Neural cell (in vitro differentiated cells): Measurements from ENCODE around the gene FRMD1. TPM values are rescaled to one million over a fixed set of nuclear protein-coding genes. Genes with fewer than 3 reads are reported as not detected.

Experiments used
- H2AFZ ChIP-seq: fragments of 200-600, 300-800 bp; sonication (generic), shearing (Covaris generic); 2 replicates; pipeline ENCODE4 v1.6.0; 2014; ENCODE audit warnings: low read depth, mild to moderate bottlenecking, antibody characterized with exemption, low read length, moderate library complexity
- H3F3A ChIP-seq: fragments of 200-600 bp; shearing (Covaris generic); 2 replicates; pipeline ENCODE4 v1.6.1; 2016; ENCODE audit warnings: mild to moderate bottlenecking, moderate library complexity, mixed read lengths, antibody characterized with exemption, low read length; ENCODE audit not compliant: insufficient read depth, poor library complexity, severe bottlenecking
- H3K27ac ChIP-seq: fragments of 200-600, 300-800 bp; sonication (generic), shearing (Covaris generic); 2 replicates; pipeline ENCODE4 v1.5.1; 2014; ENCODE audit warnings: mild to moderate bottlenecking, low read length, moderate library complexity
- H3K27me3 ChIP-seq: fragments of 300-800, 200-600 bp; sonication (generic), shearing (Covaris generic); 2 replicates; pipeline ENCODE4 v1.6.0; 2014; ENCODE audit warnings: mild to moderate bottlenecking, low read depth, low read length, moderate library complexity; ENCODE audit not compliant: insufficient read depth
- H3K36me3 ChIP-seq: fragments of 300-800, 200-600 bp; sonication (generic), shearing (Covaris generic); 2 replicates; pipeline ENCODE4 v1.5.1; 2014; ENCODE audit warnings: mild to moderate bottlenecking, antibody characterized with exemption, low read length, moderate library complexity; ENCODE audit not compliant: insufficient read depth
- H3K4me2 ChIP-seq: fragments of 300-800, 200-600 bp; sonication (generic), shearing (Covaris generic); 2 replicates; pipeline ENCODE4 v1.6.0; 2014; ENCODE audit warnings: mild to moderate bottlenecking, low read length
- H3K4me3 ChIP-seq: fragments of 300-800, 200-600 bp; sonication (generic), shearing (Covaris generic); 2 replicates; pipeline ENCODE4 v1.5.1; 2014; ENCODE audit warnings: mild to moderate bottlenecking, low read length, moderate library complexity
- H3K79me2 ChIP-seq: fragments of 200-600 bp; shearing (Covaris generic); replicated peaks from 2 replicates; pipeline ENCODE4 v1.6.0; 2014; ENCODE audit warnings: mild to moderate bottlenecking, low read length, moderate library complexity; ENCODE audit not compliant: insufficient read depth
- H3K9ac ChIP-seq: fragments of 300-800, 200-600 bp; sonication (generic), shearing (Covaris generic); 2 replicates; pipeline ENCODE4 v1.6.1; 2016; ENCODE audit warnings: mild to moderate bottlenecking, low read length, mixed read lengths
- H3K9me2 ChIP-seq: fragments of 200-600 bp; shearing (Covaris generic); 2 replicates; pipeline ENCODE4 v1.6.1; 2016; ENCODE audit warnings: mild to moderate bottlenecking, low read length, mixed read lengths; ENCODE audit not compliant: insufficient read depth
- H3K9me3 ChIP-seq: fragments of 200-600, 300-800 bp; sonication (generic), shearing (Covaris generic); 2 replicates; pipeline ENCODE4 v1.6.1; 2016; ENCODE audit warnings: mild to moderate bottlenecking, mixed run types, low read length, moderate library complexity, mixed read lengths
- H4K20me1 ChIP-seq: fragments of 200-600 bp; shearing (Covaris generic); 2 replicates; pipeline ENCODE4 v1.6.1; 2016; ENCODE audit warnings: mild to moderate bottlenecking, mixed run types; ENCODE audit not compliant: insufficient read depth
- CTCF ChIP-seq: fragments of 450-650 bp; IDR thresholded peaks from 2 replicates; pipeline ENCODE4 v1.5.1; 2014; ENCODE audit warnings: antibody characterized with exemption, mild to moderate bottlenecking, moderate library complexity; ENCODE audit not compliant: poor library complexity, severe bottlenecking
- EP300 ChIP-seq: fragments of 450-650 bp; conservative IDR thresholded peaks from 2 replicates; pipeline ENCODE4 v1.6.1; 2014; ENCODE audit warnings: antibody characterized with exemption, mild to moderate bottlenecking, moderate library complexity; ENCODE audit not compliant: poor library complexity, severe bottlenecking
- EZH2 ChIP-seq: fragments of 200-600, 300-800 bp; shearing (Covaris generic), sonication (generic); IDR thresholded peaks from 2 replicates; pipeline ENCODE4 v1.6.1; 2014; ENCODE audit warnings: antibody characterized with exemption, low read length, borderline replicate concordance, mild to moderate bottlenecking; ENCODE audit not compliant: insufficient read depth, poor library complexity, severe bottlenecking
- MXI1 ChIP-seq: fragments of 450-650 bp; conservative IDR thresholded peaks from 2 replicates; pipeline ENCODE4 v1.6.1; 2014; ENCODE audit warnings: antibody characterized with exemption, mild to moderate bottlenecking; ENCODE audit not compliant: poor library complexity, severe bottlenecking
- POLR2AphosphoS5 ChIP-seq: IDR thresholded peaks from 2 replicates; pipeline ENCODE4 v1.6.1; 2012
- RAD21 ChIP-seq: fragments of 450-650 bp; conservative IDR thresholded peaks from 2 replicates; pipeline ENCODE4 v1.6.1; 2014; ENCODE audit warnings: antibody characterized with exemption, mild to moderate bottlenecking, moderate library complexity
- SMC3 ChIP-seq: fragments of 450-650 bp; conservative IDR thresholded peaks from 2 replicates; pipeline ENCODE4 v1.6.1; 2014; ENCODE audit warnings: antibody characterized with exemption, mild to moderate bottlenecking, moderate library complexity; ENCODE audit not compliant: poor library complexity
- TAF1 ChIP-seq: IDR thresholded peaks from 2 replicates; pipeline ENCODE4 v1.6.1; 2012; ENCODE audit warnings: low read depth
- polyA plus RNA-seq: library from polyadenylated mRNA; depleted of rRNA; stranded (reverse); fragments of >200 nt; gene quantifications from 2 replicates; pipeline ENCODE4 v1.2.3, GENCODE V29; 2014
- TF ChIP-seq, protein P1 (sequence below): IDR thresholded peaks from 2 replicates; pipeline ENCODE4 v1.6.1; 2012; ENCODE audit warnings: borderline replicate concordance

The FRMD1 gene
- polyA plus RNA-seq, 1 donor from 2014 or later = not detected

GRCh38 chr6:168095716-168096250, 16.8 kb upstream of the FRMD1 start:
- Histone ChIP-seq H3K79me2 (no peaks in the 10 kb centered on the region), H4K20me1 (no peaks in the 10 kb centered on the region), H3K36me3 (no peaks in the 10 kb centered on the region), H3K27me3 (no peaks in the 10 kb centered on the region), H3K4me3 (no peak overlapping the region), H3K9ac (no peak overlapping the region), H3K4me2 (no peak overlapping the region), H3F3A (no peaks in the 10 kb centered on the region), H3K27ac (no peak overlapping the region), H3K9me2 (no peaks in the 10 kb centered on the region), H3K9me3 (no peaks in the 10 kb centered on the region), H2AFZ (no peak overlapping the region)
- TF ChIP-seq CTCF (no peak), EP300 (no peak), RAD21 (no peak), POLR2AphosphoS5 (no peak), TAF1 (no peak), EZH2 (no peak), MXI1 (no peak), SMC3 (no peak)
- TF ChIP-seq, protein P1, sequence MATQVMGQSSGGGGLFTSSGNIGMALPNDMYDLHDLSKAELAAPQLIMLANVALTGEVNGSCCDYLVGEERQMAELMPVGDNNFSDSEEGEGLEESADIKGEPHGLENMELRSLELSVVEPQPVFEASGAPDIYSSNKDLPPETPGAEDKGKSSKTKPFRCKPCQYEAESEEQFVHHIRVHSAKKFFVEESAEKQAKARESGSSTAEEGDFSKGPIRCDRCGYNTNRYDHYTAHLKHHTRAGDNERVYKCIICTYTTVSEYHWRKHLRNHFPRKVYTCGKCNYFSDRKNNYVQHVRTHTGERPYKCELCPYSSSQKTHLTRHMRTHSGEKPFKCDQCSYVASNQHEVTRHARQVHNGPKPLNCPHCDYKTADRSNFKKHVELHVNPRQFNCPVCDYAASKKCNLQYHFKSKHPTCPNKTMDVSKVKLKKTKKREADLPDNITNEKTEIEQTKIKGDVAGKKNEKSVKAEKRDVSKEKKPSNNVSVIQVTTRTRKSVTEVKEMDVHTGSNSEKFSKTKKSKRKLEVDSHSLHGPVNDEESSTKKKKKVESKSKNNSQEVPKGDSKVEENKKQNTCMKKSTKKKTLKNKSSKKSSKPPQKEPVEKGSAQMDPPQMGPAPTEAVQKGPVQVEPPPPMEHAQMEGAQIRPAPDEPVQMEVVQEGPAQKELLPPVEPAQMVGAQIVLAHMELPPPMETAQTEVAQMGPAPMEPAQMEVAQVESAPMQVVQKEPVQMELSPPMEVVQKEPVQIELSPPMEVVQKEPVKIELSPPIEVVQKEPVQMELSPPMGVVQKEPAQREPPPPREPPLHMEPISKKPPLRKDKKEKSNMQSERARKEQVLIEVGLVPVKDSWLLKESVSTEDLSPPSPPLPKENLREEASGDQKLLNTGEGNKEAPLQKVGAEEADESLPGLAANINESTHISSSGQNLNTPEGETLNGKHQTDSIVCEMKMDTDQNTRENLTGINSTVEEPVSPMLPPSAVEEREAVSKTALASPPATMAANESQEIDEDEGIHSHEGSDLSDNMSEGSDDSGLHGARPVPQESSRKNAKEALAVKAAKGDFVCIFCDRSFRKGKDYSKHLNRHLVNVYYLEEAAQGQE = no peak

GRCh38 chr6:168095171-168095691, 16.2 kb upstream of the FRMD1 start:
- Histone ChIP-seq H3K36me3 (no peaks in the 10 kb centered on the region), H3K4me3 (no peak overlapping the region), H3K9me3 (no peaks in the 10 kb centered on the region), H4K20me1 (no peaks in the 10 kb centered on the region), H3K27ac (no peak overlapping the region), H3K79me2 (no peaks in the 10 kb centered on the region), H3F3A (no peaks in the 10 kb centered on the region), H3K27me3 (no peaks in the 10 kb centered on the region), H3K9ac (no peak overlapping the region), H2AFZ (no peak overlapping the region), H3K4me2 (no peak overlapping the region), H3K9me2 (no peaks in the 10 kb centered on the region)
- TF ChIP-seq, protein P1 = no peak
- TF ChIP-seq POLR2AphosphoS5 = no peak
- no peak for TF ChIP-seq SMC3
- no peak for TF ChIP-seq EZH2
- TF ChIP-seq CTCF = no peak
- TF ChIP-seq MXI1 = no peak
- no peak for TF ChIP-seq RAD21
- TF ChIP-seq TAF1 = no peak
- TF ChIP-seq EP300 = no peak
